SH-SY5Y (cell line): ENCODE measurements around the gene CD99.

Source experiments
- GATA2 ChIP-seq: IDR thresholded peaks from 2 replicates; pipeline ENCODE4 v1.6.1; 2011; ENCODE audit warnings: mild to moderate bottlenecking, low read depth, low read length
- GATA3 ChIP-seq: IDR thresholded peaks from 2 replicates; pipeline ENCODE4 v1.6.1; 2011; ENCODE audit warnings: low read depth, mild to moderate bottlenecking, low read length, moderate library complexity

Gene CD99

DNA sequence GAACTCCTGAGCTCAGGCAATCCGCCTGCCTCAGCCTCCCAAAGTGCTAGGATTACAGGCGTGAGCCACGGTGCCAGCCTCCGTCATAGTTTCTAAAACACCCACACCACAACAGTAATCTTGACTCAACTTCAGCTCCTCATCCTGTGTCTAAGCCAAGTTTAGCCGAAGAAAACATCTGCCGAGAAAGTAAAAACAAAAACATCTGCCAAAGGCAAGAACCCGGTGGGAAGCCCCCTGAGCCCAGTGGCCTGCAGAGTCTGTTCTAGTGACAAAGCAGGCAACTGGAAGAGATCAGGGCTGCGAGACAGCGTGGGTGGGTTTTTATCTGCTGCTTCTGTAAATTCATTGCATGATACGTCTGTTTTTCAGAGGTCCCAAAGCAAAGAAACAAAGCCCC, 26.6 kb upstream of the CD99 start:
- TF ChIP-seq GATA3 (no peak), GATA2 (no peak)

DNA sequence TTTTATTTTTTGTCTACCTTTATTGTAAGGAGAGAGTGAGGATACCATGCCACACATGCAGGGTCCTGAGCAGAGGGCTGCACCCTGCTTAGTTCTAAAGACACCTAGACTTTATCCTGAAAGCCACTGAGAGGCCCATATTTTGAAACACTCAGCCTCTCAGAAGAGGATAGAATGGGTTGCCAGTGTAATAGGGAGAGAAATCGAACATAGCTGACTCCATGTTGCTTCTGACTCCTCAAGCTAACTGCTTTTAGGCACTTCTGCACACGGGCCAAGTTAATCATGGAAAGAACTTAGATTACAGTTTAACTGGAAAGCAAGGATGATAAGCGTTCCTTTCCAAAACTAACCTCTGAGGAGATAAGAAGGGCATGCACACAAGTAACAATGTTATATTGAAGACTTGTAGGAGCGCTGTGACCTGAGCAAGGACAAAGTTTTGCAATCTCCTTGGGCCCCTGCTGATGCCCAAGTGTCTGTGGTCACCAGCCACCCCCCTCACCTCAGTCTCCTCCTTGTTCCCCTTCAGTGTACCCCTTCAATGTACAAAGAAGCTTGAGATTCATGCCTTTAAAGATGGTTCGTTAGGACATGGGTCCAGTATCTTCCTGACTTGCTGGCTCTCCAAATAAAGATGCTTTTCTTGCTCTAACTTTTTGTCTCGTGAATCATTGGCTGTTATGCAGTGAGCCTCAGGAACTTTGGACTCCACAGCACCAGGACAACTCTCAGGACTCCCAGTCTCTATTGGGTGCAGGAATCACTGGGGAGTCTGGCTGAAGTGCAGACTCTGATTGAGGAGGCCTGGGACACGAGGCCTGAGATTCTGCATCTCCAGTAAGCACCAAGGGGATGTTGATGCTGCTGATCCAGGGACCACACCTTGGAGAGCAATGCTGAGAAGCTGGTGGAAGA, 25.4 kb upstream of the CD99 start:
- TF ChIP-seq GATA3 (no peak), GATA2 (no peak)

- TF ChIP-seq GATA2 (no peak), GATA3 (no peak)
These were observed 24.6 kb upstream of the CD99 start for GRCh38 chrX:2666491-2666890.

GRCh38 chrX:2670978-2671377, 20.1 kb upstream of the CD99 start:
- TF ChIP-seq GATA2 (no peak), GATA3 (no peak)

DNA sequence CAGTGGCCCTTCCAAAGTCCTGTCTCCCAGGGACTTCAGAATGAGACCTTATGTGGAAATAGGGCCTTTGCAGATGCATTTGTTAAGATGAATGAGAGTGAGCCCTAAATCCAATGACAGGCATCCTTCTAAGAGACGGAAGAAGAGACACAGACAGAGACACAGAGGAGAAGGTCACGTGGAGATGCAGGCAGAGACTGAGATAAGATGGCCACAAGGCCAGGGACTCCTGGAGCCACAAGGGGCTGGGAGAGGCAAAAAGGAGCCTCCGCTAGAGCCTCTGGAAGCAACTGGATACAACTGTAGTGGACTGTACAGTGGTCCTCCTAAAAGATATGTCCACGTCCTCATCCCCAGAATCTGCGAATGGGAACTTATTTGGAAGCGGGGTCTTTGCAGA, 19.0 kb upstream of the CD99 start:
- no peak for TF ChIP-seq GATA3
- no peak for TF ChIP-seq GATA2

GRCh38 chrX:2673611-2674010, 17.5 kb upstream of the CD99 start:
- no peak for TF ChIP-seq GATA2
- TF ChIP-seq GATA3: no peak

- TF ChIP-seq GATA2 (no peak), GATA3 (no peak)
These were observed 14.1 kb upstream of the CD99 start for GRCh38 chrX:2676794-2677675.

DNA sequence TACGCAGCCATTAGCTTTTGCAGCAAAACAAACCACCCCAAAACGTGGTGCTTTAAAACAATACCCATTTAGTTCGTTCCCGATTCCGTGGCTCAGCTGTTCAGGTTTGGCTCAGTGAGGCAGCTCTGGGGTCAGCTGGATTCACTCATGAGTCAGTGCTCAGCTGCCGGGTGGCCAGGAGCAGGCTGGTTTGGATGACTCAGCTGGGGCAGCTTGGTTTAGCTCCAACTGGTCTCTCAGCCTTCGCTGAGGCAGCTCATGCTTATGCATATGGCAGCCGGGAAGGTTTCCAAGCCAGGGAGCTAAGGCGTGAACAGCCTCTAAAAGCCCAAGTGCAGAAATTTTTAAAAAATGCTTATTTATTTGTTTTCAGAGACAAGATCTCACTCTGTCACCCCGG, 13.3 kb upstream of the CD99 start:
- no peak for TF ChIP-seq GATA3
- TF ChIP-seq GATA2: no peak

- TF ChIP-seq GATA3 (no peak), GATA2 (no peak)
These were observed 12.5 kb upstream of the CD99 start for GRCh38 chrX:2678583-2678982.

GRCh38 chrX:2679534-2680485, 11.3 kb upstream of the CD99 start:
- TF ChIP-seq GATA2 (no peak), GATA3 (no peak)

GRCh38 chrX:2680486-2681348, 10.4 kb upstream of the CD99 start:
- no peak for TF ChIP-seq GATA3
- TF ChIP-seq GATA2: no peak

DNA sequence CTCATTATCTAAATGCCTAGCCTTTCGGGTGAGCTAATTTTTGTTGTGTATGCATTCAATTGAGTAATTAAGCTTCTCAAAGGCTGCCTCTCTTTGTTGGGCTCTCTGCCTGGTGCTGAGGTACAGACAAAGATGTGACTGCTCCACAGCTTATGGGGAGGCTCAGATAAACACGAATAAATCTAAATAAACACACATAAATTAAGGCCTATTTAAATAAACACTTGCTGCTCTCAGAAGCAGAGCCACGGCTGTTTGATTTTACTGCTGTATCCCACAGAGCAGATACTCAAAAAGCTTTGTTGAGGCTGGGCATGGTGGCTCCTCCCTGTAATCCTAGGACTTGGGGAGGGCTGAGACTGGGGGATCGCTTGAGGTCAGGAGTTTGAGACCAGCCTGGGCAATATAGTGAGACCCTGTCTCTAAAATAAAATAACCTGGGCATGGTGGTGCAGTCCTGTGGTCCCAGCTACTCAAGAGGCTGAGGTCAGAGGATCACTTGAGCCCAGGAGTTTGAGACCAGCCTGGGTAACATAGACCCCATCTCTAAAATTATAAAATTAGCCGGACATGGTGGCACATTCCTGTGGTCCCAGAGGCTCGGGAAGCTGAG, 8.4 kb upstream of the CD99 start:
- no peak for TF ChIP-seq GATA3
- TF ChIP-seq GATA2: no peak

GRCh38 chrX:2684256-2684655, 6.8 kb upstream of the CD99 start:
- TF ChIP-seq GATA3 (no peak), GATA2 (no peak)
